IMR-90 (cell line): ENCODE data around the gene UNC93A. TPM values are rescaled to one million over a fixed set of nuclear protein-coding genes. Genes with fewer than 3 reads are reported as not detected.

Experiments used
- ATAC-seq: fragments of 200-7000 bp; cut with Tn5 transposase; 2 replicates; pipeline ENCODE4 v1.9.1; 2020; ENCODE audit warnings: low read depth, mild to moderate bottlenecking, moderate library complexity
- BruUV-seq: library from RNA; stranded (reverse); fragments of 400-500 nt; replicated peaks from 2 replicates; lab custom pipeline; 2021; lab: Mats Ljungman, UMichigan
- CTCF ChIA-PET: fragments of 300-600 bp; formaldehyde crosslinking; extraction: SDS; loops from one replicate; lab custom pipeline; 2021; ENCODE audit warnings: antibody characterized with exemption; lab: Yijun Ruan, JAX
- POLR2A ChIA-PET: fragments of 300-600 bp; sonication (Branson Sonifier 250); formaldehyde crosslinking; loops from one replicate; lab custom pipeline; 2022; ENCODE audit warnings: antibody characterized with exemption; ENCODE audit not compliant: unreplicated experiment; lab: Charles Lee
- DNase-seq: peaks from one replicate; pipeline ENCODE4 v3.0.0; 2013
- H2AFZ ChIP-seq: replicated peaks from 2 replicates; pipeline ENCODE3; 2013; ENCODE audit warnings: low read length, mild to moderate bottlenecking; ENCODE audit not compliant: poor library complexity
- H2AK5ac ChIP-seq: 2 replicates; pipeline ENCODE4 v1.6.1; 2013; ENCODE audit warnings: low read depth, low read length, inconsistent platforms
- H2AK9ac ChIP-seq: replicated peaks from 2 replicates; pipeline ENCODE3; 2013; ENCODE audit warnings: mild to moderate bottlenecking, low read depth, low read length, moderate library complexity; ENCODE audit not compliant: poor library complexity
- H2BK120ac ChIP-seq: 2 replicates; pipeline ENCODE4 v1.6.1; 2013; ENCODE audit warnings: low read depth, low read length, inconsistent platforms
- H2BK15ac ChIP-seq: 3 replicates; pipeline ENCODE4 v1.6.1; 2013; ENCODE audit warnings: low read depth, low read length, inconsistent platforms
- H2BK20ac ChIP-seq: 2 replicates; pipeline ENCODE4 v1.6.1; 2013; ENCODE audit warnings: low read depth, mild to moderate bottlenecking, inconsistent platforms, low read length, moderate library complexity
- H2BK5ac ChIP-seq: 2 replicates; pipeline ENCODE4 v1.6.1; 2013; ENCODE audit warnings: mild to moderate bottlenecking, low read depth, low read length, inconsistent platforms; ENCODE audit not compliant: poor library complexity, severe bottlenecking
- H3K14ac ChIP-seq: replicated peaks from 2 replicates; pipeline ENCODE4 v1.6.1; 2013; ENCODE audit warnings: low read depth, low read length, inconsistent platforms
- H3K18ac ChIP-seq: 2 replicates; pipeline ENCODE4 v1.6.1; 2013; ENCODE audit warnings: low read depth, low read length, control low read depth
- H3K23ac ChIP-seq: 2 replicates; pipeline ENCODE4 v1.6.1; 2013; ENCODE audit warnings: low read depth, low read length, inconsistent platforms
- H3K27ac ChIP-seq: 2 replicates; pipeline ENCODE4 v1.5.1; 2013; ENCODE audit warnings: mild to moderate bottlenecking, control low read depth, low read length; ENCODE audit not compliant: insufficient read depth
- H3K27me3 ChIP-seq: 2 replicates; pipeline ENCODE4 v1.6.1; 2013; ENCODE audit warnings: low read length; ENCODE audit not compliant: control insufficient read depth, insufficient read depth
- H3K36me3 ChIP-seq: 2 replicates; pipeline ENCODE4 v1.6.1; 2013; ENCODE audit warnings: low read length, mixed read lengths; ENCODE audit not compliant: control insufficient read depth, insufficient read depth
- H3K4ac ChIP-seq: 2 replicates; pipeline ENCODE4 v1.6.1; 2013; ENCODE audit warnings: low read depth, low read length, inconsistent platforms
- H3K4me1 ChIP-seq: 2 replicates; pipeline ENCODE4 v1.6.1; 2013; ENCODE audit warnings: low read length, mixed read lengths; ENCODE audit not compliant: control insufficient read depth, insufficient read depth
- H3K4me2 ChIP-seq: 2 replicates; pipeline ENCODE4 v1.6.1; 2013; ENCODE audit warnings: low read depth, mild to moderate bottlenecking, control low read depth, low read length, moderate library complexity
- H3K4me3 ChIP-seq: 2 replicates; pipeline ENCODE4 v1.5.1; 2013; ENCODE audit warnings: low read depth, mild to moderate bottlenecking, control low read depth, low read length, moderate library complexity; ENCODE audit not compliant: insufficient read depth
- H3K56ac ChIP-seq: 2 replicates; pipeline ENCODE4 v1.6.1; 2013; ENCODE audit warnings: low read length, inconsistent platforms; ENCODE audit not compliant: insufficient read depth; ENCODE audit errors: extremely low read depth
- H3K79me1 ChIP-seq, 2 experiments: 2 replicates each; pipeline ENCODE4 v1.6.1; 2013; ENCODE audit warnings: low read length in 2 of 2, inconsistent platforms in 1 of 2, low read depth in 1 of 2
- H3K9ac ChIP-seq: 2 replicates; pipeline ENCODE4 v1.6.1; 2013; ENCODE audit warnings: low read depth, low read length, control low read depth
- H3K9me1 ChIP-seq: 2 replicates; pipeline ENCODE4 v1.6.1; 2013; ENCODE audit warnings: low read length, inconsistent platforms; ENCODE audit not compliant: insufficient read depth
- H3K9me3 ChIP-seq: 2 replicates; pipeline ENCODE4 v1.6.1; 2013; ENCODE audit warnings: low read length; ENCODE audit not compliant: control insufficient read depth, insufficient read depth
- H4K20me1 ChIP-seq: 2 replicates; pipeline ENCODE4 v1.6.1; 2013; ENCODE audit warnings: low read length, inconsistent platforms; ENCODE audit not compliant: insufficient read depth
- H4K5ac ChIP-seq: 2 replicates; pipeline ENCODE4 v1.6.1; 2013; ENCODE audit warnings: mild to moderate bottlenecking, low read depth, low read length, control low read depth
- H4K8ac ChIP-seq, 2 experiments: 2 replicates each; pipeline ENCODE4 v1.6.1; 2013; ENCODE audit warnings: low read depth in 2 of 2, low read length in 2 of 2, control low read depth in 1 of 2, inconsistent platforms in 1 of 2
- H4K91ac ChIP-seq: 2 replicates; pipeline ENCODE4 v1.6.1; 2013; ENCODE audit warnings: low read depth, low read length, inconsistent platforms; ENCODE audit not compliant: insufficient read depth
- BHLHE40 ChIP-seq: fragments of 150-350 bp; IDR thresholded peaks from 2 replicates; pipeline ENCODE4 v1.6.1; 2016; ENCODE audit warnings: mild to moderate bottlenecking, low read depth, low read length
- CHD1 ChIP-seq: IDR thresholded peaks from 2 replicates; pipeline ENCODE4 v1.6.1; 2012; ENCODE audit warnings: low read depth, low read length, improper control_type of control experiment
- CTCF ChIP-seq: conservative IDR thresholded peaks from 2 replicates; pipeline ENCODE4 v1.5.1; 2012; ENCODE audit warnings: mild to moderate bottlenecking, low read depth, low read length, improper control_type of control experiment
- ELK1 ChIP-seq: fragments of 150-350 bp; IDR thresholded peaks from 2 replicates; pipeline ENCODE4 v1.6.1; 2016; ENCODE audit warnings: low read depth, mild to moderate bottlenecking, low read length, moderate library complexity, borderline replicate concordance
- MAFK ChIP-seq: IDR thresholded peaks from 2 replicates; pipeline ENCODE4 v1.6.1; 2012; ENCODE audit warnings: low read depth, low read length, improper control_type of control experiment
- MXI1 ChIP-seq: IDR thresholded peaks from 2 replicates; pipeline ENCODE4 v1.6.1; 2012; ENCODE audit warnings: low read depth, mild to moderate bottlenecking, low read length, moderate library complexity, borderline replicate concordance
- RCOR1 ChIP-seq: IDR thresholded peaks from 2 replicates; pipeline ENCODE4 v1.6.1; 2012; ENCODE audit warnings: mild to moderate bottlenecking, low read length, improper control_type of control experiment; ENCODE audit not compliant: insufficient replicate concordance
- RFX5 ChIP-seq: IDR thresholded peaks from 2 replicates; pipeline ENCODE4 v1.8.0; 2012; ENCODE audit warnings: low read depth, mild to moderate bottlenecking, low read length, moderate library complexity
- WGBS, 2 experiments: methylation state at CpG; one replicate each; pipeline versions ENCODE4 v1.1.5 to v1.1.7; 2013; ENCODE audit warnings: missing lambda C conversion rate in 2 of 2; ENCODE audit not compliant: insufficient read length in 1 of 2; ENCODE audit errors: extremely low coverage in 2 of 2; 5-methylcytosine and 5-hydroxymethylcytosine counted together
- dilution Hi-C: fragments of 300-500 bp; cut with HindIII; formaldehyde crosslinking; loops from one replicate; pipeline ENCODE4 v1.14.3; 2018; ENCODE audit warnings: low sequenced_read_pairs; ENCODE audit not compliant: unreplicated experiment
- in situ Hi-C: fragments of 300-500 bp; cut with MboI; formaldehyde crosslinking; loops from 3 replicates; pipeline ENCODE4 v1.14.3; 2019; ENCODE audit warnings: low sequenced_read_pairs, inconsistent platforms, mixed read lengths
- intact Hi-C: fragments of 100-400 bp; cut with micrococcal nuclease; formaldehyde crosslinking; loops from 2 replicates; pipeline ENCODE4 v1.10.0; 2022
- polyA plus RNA-seq, 3 experiments: library from polyadenylated mRNA; depleted of rRNA; stranded (reverse); fragments of >200 nt; gene quantifications; 2 replicates each; pipeline ENCODE4 v1.2.3, GENCODE V29; 2012; ENCODE audit warnings: low replicate concordance in 1 of 3
- total RNA-seq: library from RNA; depleted of rRNA; stranded (reverse); fragments of >200 nt; gene quantifications from 2 replicates; pipeline ENCODE4 v1.2.3, GENCODE V29; 2012

UNC93A gene
- total and polyA plus RNA-seq, 2 of the 4 experiments (the other 2 are of a cell fraction): not detected

DNA sequence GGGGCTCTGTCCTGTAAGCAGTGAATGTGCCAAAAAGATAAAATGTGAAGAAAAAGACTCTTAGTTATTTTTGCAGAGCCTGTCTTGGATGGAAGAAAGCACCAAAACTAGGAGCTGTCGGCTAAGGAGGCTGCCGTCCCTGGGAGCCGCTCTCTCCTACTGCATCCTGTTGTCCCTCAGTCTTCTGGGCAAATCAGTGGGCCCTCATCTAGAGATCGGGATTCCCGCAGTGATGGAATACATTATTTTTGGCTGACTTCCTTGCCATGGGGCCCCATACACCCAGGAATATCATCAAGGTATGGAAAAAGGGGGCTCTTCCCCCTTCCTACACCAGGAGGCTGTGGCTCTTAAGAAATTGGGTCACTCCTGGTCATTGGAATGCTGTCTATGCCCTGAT is 37.0 kb downstream of the UNC93A start:
- no peaks in the 10 kb centered on the region for H3K9me1 ChIP-seq
- H4K20me1 ChIP-seq: no peaks in the 10 kb centered on the region
- H3K9ac ChIP-seq: no peak overlapping the region
- POLR2A ChIA-PET: no interaction called here
- no peak overlapping the region for H2BK20ac ChIP-seq
- dilution Hi-C loops: no loop called here
- H2AFZ ChIP-seq: no peak overlapping the region
- H3K27me3 ChIP-seq: no peaks in the 10 kb centered on the region
- ATAC-seq (no peak), DNase-seq (no peak)
- H2AK9ac ChIP-seq: no peak overlapping the region
- H3K9me3 ChIP-seq: peaks cover 30% of the 10 kb centered on the region
- TF ChIP-seq MAFK (no peak), MXI1 (no peak), RFX5 (no peak), ELK1 (no peak), CHD1 (no peak), CTCF (no peak), RCOR1 (no peak), BHLHE40 (no peak)
- no peaks in the 10 kb centered on the region for H3K4me1 ChIP-seq
- no peak overlapping the region for H3K56ac ChIP-seq
- no peak overlapping the region for H3K23ac ChIP-seq
- H3K27ac ChIP-seq: no peak overlapping the region
- intact Hi-C loops: no loop called here
- no peak overlapping the region for H4K91ac ChIP-seq
- H3K4ac ChIP-seq: no peak overlapping the region
- CTCF ChIA-PET: no interaction called here
- H3K79me1 ChIP-seq: no peaks in the 10 kb centered on the region
- no peak overlapping the region for H4K5ac ChIP-seq
- no peak overlapping the region for H4K8ac ChIP-seq
- no peak overlapping the region for H3K14ac ChIP-seq
- no TSS peak for BruUV-seq
- no peak overlapping the region for H3K18ac ChIP-seq
- in situ Hi-C loops: no loop called here
- H3K4me2 ChIP-seq: no peak overlapping the region
- H2BK5ac ChIP-seq: no peak overlapping the region
- no peak overlapping the region for H2AK5ac ChIP-seq
- H3K36me3 ChIP-seq: no peaks in the 10 kb centered on the region
- H2BK120ac ChIP-seq: no peak overlapping the region
- no peak overlapping the region for H3K4me3 ChIP-seq
- no peak overlapping the region for H2BK15ac ChIP-seq
- WGBS, 2 experiments: no CpG with 5 or more reads among the region's 5 CpGs
